HuH-7 (cell line): ENCODE data around the gene CHD5.

Source experiments
- DNase-seq: peaks from one replicate; pipeline ENCODE4 v3.0.0; 2011; ENCODE audit warnings: low spot score

CHD5 gene

DNA sequence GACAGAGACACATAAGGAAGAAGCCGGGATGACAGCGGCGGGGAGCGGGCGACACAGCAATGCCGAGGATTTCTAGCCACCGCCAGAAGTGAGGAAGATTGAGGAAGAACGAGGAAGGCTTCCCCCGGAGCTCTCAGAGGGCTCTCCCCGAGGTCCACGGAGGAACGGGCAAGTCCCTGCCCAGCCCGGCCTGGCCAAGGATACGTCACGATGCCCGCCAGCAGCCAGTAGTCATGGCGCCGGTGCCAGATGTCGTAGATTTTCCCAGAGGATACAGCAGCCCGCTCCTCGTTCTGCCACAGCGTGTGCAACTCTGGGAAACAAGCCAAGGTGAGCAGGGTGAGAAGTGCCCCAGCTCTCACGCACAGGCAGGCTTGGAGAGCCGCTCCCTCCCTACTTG lies 68.5 kb downstream of the CHD5 start:
- DNase-seq = no peak

DNA sequence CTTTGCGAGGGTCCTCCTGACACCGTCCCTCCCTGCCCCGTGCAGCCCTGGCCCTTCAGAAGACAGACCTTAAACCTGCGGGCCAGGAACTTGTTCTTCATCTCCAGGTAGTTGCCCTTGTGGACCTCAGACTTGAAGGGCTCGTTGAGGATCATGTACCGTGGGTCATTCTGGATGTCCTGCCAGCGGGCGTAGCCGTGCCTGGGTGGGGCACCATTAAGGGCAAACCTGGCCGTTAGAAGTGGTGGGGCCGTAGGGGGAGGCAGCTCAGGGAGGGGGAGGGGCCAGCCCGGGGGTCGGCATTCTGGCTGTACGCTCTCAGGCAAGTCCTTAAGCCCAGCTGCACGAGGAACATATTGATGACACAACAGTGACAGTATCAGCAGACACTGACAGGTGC lies 69.8 kb downstream of the CHD5 start:
- no peak for DNase-seq

DNA sequence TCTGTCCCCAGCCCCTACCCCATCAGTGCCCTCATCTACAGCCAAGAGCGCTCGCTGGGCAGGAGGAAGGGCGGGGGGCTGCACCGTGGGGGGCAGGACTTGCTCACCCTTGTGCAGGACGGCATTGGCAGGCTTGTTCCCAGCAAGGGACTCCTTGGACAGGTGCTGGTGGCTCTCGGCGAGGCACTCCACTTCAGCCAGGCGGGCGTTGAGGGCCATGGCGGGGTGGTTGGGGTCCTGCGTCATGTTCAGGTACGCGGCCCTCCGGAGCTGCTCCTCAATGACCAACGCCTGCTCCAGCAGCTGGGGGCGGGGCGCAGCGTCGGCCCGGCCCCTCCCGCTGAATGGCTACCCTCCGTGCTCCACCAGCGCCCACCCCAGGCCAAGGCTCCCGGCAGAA lies 70.4 kb downstream of the CHD5 start:
- no peak for DNase-seq

DNA sequence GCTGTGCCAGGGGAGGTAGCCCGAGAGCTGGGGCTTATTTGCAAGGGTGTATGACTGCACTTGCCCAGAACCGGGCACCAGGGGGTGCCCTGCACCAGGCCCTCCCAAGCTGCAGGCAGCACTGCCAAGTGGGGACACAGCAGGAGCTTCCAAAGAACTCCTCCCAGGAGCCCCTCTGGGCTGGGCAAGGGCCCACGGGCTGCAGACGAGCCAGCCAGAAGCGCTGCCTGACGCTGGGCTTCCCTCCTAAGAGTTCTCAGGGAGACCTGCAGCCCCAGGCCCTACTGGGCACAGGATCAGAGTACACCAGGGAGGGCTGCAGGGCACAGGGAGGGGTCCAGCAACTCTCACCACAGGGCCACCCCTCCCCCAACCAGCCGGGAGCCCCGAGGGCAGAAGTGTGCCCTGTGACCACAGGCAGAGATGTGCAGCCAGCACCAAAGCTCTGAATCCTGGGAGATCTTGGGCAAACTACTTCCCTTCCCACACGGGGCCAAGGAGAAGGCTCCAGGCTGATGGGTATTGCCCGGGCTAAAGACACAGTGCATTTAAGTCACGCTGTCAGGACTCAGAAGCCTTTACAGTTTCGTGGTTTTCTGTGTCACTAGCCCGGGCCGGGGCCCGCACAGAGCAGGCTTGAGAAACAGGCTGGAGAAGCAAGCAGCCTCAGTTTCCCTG lies 71.0 kb downstream of the CHD5 start:
- peak; percentile 66 for DNase-seq

DNA sequence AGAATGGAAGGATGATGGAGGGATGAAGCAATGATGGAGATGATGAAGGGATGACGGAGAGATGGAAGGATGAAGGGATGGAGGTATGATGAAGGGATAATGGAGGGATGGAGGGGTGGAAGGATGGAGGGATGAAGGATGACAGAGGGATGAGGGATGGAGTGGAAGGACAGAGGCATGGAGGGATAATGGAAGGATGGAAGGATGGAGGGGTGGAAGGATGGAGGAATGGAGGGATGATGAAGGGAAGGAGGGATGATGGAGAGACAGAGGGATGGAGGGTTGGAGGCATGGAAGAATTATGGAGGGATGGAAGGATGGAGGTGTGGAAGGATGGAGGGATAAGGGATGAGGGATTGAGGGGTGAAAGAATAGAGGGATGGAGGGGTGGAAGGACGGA lies 71.6 kb downstream of the CHD5 start:
- no peak for DNase-seq

DNA sequence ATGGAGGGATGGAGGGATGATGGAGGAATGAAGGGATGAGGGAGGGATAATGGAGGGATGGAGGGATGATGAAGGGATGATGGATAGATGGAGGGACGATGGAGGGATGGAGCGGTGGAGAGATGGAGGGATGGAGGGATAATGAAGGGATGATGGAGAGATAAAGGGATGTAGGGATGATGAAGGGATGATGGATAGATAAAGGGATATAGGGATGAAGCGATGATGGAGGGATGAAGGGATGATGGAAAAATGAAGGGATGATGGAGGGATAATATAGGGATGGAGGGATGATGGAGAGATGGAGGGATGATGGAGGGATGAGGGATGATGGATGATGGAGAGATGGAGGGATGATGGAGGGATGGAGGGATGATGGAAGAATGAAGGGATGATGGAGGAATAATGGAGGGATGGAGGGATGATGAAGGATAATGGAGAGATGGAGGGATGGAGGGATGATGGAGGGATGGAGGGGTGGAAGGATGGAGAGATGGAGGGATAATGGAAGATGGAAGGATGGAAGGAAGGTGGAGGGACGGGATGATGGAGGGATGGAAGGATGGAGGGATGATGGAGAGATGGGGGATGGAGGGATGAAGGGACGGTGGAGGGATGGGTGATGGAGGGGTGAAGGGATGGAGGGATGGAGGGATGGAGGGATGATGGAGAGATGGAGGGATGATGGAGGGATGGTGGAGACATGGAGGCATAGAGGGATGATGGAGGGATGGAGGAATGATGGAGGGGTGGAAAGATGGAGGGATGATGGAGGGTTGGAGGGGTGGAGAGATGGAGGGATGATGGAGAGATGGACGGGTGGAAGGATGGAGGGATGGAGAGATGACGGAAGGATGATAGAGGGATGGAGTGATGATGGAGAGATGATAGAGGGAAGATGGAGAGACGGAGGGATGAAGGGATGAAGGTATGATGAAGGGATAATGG lies 72.4 kb downstream of the CHD5 start:
- DNase-seq = no peak

DNA sequence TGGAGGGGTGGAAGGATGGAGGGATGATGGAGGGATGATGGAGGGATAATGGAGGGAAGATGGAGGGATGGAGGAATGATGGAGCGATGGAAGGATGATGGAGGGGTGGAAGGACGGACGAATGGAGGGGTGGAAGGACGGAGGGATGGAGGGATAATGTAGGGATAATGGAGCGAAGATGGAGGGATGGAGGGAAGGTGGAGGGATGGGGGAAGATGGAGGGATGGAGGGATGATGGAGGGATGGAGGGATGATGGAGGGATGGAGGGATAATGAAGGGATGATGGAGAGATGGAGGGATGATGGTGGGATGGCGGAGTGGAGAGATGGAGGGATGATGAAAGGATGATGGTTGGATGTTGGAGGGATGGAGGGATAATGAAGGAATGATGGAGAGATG lies 73.1 kb downstream of the CHD5 start:
- DNase-seq = no peak

DNA sequence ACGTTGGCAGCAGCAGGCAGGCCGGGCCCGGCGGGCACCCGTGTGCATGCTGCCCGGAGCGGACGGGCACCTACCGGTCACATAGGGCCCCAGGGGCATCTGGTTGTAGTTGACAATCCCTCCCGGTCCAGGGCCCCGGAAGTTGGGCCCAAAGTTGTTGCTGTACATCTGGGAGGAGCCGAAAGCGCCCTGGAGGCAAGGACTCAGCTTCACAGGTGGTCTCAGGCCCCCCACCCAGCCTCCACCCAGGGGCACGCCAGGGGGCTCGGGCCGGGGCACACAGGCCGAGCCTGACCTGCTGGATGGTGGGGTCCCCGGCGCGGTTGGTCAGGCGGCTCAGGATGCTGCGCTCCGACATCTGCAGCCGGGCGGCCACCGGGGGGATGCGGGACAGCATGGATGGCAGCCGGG lies 73.8 kb downstream of the CHD5 start:
- no peak for DNase-seq

DNA sequence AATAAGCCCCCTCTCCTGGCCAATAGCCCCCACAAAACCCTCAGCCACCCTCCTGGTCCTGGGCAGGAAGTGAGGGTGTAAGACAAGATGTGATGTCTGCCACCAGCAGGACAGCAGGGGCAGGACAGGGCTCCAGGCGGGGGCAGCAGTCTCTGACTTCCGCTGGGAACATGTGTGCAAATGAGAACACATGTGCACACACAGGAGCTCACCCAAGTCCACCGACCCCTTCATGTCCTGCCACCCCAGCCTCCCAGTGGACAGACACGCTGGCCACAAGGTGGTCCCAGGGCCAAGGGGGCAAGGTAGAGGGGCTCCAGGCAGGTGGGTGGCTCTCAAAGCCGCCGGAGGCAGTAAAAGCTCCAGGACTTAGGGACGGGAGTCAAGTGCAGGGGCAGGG lies 74.4 kb downstream of the CHD5 start:
- DNase-seq = no peak

DNA sequence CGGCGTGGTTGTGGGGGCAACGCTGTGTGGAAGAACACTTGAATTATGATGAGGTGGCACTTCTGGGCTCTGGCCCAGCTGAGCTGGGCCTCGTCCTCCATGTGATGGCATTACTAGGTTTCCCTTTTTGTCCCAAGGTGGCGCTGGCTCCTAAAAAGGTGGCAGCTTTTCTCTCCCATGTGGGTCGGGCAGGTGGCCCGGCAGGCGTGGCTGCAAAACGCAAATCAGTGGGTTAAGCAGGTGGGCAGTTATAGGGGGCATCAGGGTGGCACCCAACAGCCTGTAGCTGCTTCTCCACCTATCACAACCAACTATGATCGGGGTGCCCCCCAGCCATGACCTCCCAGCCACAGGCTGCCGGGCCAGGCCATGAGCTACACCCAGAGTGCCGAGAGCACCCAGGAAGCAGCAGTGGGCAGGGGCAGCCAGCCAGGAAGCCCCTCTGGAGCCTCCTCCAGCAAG lies 74.9 kb downstream of the CHD5 start:
- peak; percentile 62 for DNase-seq

DNA sequence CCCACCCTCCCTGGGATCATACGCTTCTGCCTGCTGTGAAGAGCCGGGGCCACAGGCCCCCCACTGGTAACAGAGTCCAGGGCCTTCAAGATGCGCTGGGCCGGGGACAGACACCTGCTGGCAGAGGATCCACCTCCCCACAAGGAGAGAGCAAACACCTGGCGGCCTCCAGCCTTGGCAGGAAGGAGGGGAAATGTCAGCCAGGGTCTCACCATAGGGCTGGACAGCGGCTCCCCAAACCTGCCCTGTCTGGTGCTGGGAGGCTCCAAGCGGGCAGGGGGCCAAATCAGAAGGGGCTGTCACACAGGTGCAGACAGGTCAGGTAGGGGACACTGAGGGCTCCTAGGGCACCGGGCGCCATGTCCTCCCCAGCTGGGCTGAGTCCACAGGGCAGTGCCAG lies 75.5 kb downstream of the CHD5 start:
- DNase-seq = no peak

DNA sequence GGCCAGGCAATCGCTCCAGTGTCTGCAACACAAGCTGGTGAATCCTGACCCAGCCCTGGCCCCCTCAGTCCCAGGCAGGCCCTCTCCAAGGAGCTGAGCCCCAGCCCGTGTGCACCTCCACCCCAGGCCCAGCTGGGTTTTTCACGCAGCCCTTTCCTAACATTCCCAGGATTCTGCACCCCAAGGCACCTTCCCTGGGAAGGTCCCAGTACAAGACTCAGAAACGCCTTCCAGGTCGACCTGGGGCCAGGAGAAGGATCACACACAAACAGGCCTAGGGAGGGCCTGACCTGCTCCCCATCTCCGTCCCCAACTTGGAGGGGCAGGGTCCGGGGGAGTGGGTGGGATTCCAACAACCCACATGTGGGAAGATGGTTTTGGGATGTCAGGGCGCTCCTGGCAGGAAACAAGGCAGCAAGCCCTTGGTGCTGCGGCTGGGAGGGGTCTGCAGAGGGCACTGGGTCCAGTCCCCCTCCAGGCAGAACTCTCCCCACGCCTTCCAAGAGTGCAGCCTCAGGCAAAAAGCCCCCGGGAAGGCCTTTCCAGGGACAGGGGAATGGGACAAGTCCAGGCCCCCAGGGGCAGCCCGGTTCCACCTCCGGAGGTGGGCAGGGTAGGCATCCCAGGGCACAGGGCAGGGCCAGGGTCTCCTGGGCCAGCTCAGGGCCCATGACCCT lies 76.1 kb downstream of the CHD5 start:
- DNase-seq = no peak

DNA sequence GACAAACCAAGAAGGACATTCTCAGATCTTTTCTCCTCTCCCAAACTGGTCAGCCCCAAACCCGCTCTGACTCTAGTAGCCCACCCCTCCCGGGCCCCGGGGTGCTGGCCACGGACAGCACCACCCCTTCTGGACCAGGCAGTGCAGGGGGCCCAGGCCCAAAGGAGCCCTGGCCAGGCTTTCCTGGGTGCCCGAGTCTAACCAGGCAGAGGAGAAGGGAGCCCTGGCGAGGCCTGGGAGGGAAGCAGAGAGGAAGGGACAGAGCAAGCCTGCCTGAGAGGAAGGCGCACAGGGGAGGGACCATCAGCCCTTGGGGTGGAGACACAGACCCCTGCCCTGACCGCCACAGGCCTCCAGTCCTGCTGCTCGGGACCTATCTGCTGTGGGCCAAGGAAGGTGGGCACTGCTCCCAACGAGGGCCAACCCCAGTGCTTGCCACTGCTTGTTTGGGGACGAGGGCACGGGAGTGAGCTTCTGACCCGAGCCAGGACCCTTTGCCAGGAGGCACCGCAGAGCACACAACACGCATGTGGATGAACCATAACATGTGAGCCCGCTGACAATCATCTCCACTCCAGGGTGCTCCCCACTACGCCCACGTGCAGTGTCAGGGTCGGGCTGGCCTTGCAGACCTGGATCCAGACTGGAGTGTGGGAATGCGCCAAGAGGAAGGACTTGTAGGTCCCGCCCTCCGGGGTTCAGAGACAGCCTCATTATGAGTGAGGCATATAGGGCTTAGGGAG lies 76.8 kb downstream of the CHD5 start:
- DNase-seq = no peak

DNA sequence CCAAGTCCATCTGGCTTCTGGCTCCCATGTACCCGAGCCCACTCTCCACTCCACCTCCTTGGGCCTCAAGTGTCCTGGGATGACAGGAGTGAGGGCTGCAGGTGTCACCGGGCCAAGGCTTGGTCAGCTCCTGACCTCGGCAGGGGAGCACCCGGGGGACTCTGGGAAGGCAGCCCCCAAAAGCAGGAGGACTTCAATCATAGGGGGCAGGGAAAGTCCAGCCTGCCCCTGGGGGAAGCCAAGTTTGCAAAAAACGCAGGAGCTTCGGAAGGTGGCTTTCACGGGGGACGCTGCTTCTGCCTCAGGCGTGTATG lies 77.6 kb downstream of the CHD5 start:
- DNase-seq = no peak

DNA sequence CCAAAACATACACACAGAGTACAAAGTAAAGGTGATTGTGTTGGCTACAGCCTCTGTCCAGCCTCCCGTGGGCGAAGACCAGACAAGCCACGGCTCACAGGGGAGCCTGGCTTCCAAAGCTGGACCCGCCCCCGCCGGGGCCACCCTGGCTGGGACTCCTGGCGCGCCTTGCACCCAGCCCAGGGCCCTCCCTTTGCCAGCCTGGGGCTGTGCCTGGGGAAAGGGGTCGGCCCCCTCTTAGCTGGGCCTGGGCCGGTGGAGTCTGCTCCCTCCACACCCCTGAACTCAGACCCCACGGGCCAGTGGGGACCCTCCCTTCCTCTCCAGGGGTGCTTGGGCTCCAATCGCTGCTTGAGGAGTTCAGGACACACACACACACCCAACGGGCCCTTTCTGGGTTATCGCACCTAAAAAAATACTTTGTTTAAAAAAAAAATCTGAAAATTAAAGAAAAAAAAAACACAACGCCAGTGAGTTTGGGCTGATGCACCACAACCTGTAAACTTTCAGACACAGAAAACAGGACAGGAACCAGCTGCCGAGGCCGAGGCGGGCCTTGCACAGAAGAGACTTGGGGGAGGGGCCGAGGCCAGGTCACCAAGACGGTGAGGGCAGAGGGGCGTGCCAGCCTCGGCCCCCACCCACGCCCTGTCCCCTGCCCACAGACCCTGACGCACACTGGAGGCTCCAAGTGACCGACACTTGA lies 78.1 kb downstream of the CHD5 start:
- no peak for DNase-seq

DNA sequence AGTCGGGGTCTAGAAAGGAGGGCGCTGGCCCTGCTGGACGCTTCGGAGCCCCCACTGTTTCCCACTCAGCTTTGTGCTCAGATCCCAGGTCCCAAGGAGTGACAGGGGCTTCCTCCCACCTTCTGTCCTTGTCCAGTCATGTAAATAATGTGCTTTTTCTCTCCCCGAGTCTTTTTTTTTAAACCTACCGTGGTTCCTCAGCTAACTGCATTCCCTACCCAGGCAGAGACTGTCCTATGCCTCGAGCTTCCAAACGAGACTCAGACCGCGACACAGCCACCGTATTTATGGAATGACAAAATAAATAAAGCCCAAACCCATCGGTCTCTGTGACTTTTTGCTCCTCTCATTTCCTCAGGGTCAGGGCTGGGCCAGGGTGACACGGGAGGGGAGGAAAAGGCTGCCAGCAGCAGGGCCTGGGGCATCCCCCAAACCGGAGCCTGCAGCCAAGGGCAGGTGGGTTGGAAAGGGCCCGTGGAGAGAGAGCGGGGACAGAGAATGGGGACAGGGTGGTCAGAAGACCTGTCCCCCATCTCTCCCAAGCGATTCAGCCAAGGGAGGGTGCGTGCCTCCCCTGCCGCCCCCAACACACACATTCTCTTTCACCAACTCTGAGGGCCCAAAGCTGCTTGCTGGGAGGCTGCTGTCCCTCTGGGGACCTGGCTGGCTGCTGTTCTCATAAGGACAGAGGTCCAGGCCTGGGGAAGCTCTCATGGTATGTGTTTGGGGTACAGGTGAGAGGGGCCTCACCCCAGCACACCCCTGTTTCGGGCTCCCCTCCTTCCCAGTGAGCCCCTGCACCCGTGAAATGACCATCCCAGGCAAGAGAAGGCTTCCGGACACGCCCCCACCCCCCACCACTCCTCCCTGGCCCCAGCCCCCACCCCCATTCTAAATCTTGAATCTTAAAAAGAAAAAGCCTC lies 79.0 kb downstream of the CHD5 start:
- no peak for DNase-seq

DNA sequence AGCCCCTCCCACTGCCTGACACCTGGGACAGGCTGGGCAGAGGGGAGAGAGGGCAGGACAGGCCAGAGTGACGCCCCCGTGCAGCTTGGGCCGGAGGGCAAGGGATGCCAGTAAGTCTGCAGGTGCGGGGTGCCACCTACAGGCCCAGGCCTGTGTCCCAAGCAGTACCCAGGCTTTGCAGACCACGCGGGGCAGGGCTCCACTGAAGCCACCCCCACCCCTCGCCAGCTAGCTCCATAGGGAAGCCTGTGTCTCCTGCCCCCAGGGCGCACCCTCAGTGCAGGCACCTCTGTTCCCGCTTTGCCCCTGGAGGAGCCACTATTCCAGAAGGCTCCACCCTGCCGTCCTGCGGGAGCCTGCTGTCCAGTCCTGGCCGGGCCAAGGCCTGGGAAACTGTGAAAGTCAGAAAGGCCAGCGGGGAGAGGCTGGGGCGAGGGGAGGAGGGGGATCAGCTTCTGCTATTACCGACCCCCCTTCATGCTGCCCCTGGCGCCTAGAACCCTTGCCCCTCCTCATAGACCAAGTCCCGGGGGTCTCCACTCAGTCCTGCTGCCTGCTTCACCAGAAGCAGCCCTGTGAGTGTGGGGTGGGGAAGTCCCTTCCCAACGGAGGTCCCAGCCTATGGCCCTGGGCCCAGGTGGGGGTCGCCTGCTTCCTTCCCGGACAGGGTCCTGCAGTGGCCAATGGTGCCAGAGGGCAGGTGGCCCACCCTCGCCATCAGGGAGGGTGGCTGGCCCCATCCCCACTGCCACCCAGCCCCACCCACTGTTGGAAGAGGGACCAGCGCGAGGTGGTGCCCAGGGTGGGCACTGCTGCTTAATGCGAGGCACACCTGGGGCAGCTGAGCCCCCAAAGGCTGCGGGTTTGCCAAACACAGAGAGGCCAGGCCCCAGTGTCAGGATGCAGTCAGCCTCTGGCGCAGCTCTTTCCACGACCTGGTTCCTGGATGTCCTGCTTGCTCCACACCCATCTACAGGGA lies 80.0 kb downstream of the CHD5 start:
- no peak for DNase-seq

DNA sequence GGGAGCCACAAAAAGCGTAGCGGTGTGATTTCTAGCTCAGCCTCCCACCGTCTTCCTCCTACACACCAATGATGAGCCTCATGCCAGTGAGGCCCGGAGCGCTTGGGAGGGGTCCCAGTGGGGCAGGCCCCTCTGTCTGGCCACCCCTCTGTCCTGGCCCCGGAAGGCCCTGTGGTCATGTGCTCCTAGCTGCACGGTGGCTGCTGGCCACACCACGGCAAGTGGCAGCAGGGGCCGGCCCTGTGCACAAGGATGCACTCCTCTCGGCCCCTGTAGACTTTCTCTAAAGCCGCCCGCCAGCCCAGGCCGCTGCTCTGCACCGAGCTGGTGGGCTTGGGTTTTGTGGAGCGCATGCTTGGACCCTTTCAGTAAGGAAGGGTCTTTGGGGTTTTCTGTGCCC lies 80.8 kb downstream of the CHD5 start:
- no peak for DNase-seq
